GM18517 (cell line): ENCODE measurements around the gene SNCG.

Experiments
- ATAC-seq: cut with Tn5 transposase; IDR thresholded peaks from one replicate; pipeline ENCODE4 v1.9.1; 2021; ENCODE audit warnings: mild to moderate bottlenecking, moderate library complexity; ENCODE audit not compliant: unreplicated experiment

The SNCG gene

DNA sequence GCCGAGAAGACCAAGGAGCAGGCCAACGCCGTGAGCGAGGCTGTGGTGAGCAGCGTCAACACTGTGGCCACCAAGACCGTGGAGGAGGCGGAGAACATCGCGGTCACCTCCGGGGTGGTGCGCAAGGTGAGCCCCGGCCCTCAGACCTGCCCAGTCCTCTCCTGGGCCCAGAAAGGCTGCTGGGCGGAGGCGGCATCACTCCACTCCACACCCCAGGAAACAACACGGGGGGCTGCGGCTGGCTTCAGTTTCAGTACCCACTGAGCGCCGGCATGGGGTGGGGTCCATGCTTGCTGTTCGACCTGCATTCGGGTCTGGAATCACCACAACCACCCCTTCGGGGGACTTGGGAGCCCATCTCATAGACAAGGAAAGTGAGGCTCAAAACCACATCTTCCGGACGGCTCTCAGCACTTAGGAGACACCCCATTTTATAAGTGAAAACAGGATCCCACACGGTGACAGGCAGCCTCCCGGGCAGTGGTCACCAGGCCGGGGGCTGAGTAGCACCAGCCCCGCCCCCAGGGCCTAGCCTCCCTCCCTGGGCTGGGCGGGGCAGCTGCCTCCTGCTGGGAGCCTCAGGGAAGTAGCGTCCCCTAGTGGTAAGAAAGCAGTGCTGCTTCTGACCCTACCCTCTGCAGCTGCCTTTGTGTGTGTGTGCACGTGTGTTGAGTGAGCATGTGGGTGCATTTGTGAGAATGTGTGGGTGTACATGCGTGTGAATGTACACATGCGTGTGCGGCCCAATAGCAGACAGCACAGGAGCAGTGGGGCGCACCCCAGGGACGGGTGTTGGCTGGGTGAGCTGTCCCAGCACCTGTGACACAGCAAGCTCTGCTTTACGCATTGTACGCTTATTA, 1.8 kb downstream of the SNCG start:
- ATAC-seq, result peak; percentile 70

DNA sequence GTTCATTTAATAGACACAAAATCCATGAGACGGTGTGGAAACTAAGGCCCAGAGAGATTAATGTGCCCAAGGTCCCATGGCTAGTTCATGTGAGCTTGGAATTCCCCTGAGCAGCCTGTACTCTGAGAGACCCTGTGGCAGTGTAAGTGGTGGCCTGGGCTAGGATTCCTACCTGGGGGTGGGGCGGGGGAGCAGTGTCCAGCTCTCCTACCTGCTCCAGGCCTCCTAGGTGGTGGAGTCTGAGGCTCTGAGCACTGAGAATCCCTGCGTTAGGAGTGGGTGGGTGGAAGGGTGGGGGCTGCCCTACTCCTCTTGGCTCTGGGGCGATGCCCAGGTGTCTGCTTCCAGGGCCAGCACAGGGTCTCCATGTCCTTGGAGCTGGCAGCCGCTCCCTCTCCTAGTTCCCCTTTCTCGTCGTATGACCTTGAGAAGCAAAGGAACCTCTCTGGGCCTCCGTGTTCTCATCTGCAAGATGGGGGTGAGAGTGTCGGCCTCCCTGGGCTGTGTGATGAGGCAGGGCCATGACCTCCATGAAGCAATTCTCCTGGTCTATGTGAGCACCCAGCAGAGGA, 2.5 kb downstream of the SNCG start:
- ATAC-seq, result no peak

DNA sequence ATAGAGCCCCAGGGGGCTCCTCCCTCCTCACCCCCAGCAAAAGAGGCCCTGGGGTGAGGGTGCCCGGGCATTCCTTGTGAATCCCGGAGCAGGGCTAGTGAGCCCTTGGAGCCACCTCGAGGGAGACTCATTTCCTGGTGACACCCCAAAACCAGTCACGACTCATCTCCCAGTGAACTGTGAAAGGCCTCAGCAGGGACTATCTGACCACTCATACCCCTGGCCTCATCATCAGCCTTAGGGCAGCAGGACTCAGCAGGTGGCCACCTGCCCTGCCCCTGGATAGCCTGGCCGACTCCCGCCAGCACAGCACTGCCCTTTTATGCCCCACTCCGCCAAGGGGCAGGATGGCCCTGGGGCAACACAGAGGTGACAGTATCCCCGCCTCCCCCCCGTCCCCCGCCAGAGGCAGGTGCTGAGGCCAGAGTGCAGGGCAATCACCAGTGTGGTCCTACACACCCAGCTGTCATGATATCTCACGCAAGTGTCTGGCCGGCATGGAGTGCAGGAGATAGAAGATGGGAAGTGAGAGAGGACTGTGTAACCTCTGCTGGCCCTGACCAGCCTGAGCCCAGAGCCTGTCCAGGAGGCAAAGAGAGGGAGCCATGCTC, 3.2 kb downstream of the SNCG start:
- no peak for ATAC-seq

DNA sequence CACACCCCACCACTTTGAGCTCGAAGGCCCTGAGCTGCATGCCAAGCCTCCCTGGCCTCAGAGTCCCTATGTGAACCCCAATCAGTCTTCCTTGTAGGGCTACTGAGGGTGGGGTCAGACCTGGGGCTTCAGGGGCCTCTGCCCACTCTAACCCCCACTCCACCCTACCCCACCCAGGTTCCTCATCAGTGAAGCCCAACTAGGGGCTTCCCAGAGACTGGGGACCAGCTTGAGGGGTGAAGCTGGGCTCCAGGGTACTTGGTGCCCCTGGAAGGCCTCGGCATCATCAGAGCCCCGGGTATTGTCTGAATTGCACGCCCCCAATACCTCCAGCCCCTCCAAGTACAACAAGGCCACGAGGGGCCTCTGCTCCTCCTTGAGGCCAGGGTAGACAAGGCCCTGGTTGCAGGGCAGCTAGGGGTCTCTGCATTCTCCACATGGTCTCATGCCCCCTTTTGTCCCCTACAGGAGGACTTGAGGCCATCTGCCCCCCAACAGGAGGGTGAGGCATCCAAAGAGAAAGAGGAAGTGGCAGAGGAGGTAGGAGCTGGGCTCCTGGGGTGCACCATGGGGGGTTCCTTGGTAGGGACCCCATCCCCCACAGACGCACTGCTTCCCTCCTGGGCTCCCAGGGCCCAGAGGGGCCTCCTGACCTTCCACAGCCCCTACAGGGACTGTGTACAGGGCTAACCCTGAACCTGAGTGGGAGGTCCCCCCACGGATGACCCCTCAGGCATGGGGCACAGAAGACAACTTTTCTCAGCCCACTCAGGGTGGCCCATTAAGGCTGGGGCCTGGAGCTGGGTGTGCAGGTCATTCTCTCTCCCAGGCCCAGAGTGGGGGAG, 4.0 kb downstream of the SNCG start:
- ATAC-seq, result no peak

DNA sequence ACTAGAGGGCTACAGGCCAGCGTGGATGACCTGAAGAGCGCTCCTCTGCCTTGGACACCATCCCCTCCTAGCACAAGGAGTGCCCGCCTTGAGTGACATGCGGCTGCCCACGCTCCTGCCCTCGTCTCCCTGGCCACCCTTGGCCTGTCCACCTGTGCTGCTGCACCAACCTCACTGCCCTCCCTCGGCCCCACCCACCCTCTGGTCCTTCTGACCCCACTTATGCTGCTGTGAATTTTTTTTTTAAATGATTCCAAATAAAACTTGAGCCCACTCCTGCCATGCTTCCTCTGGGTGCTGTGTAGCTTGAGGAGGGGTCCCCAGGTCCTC, 4.5 kb downstream of the SNCG start:
- ATAC-seq, result no peak

DNA sequence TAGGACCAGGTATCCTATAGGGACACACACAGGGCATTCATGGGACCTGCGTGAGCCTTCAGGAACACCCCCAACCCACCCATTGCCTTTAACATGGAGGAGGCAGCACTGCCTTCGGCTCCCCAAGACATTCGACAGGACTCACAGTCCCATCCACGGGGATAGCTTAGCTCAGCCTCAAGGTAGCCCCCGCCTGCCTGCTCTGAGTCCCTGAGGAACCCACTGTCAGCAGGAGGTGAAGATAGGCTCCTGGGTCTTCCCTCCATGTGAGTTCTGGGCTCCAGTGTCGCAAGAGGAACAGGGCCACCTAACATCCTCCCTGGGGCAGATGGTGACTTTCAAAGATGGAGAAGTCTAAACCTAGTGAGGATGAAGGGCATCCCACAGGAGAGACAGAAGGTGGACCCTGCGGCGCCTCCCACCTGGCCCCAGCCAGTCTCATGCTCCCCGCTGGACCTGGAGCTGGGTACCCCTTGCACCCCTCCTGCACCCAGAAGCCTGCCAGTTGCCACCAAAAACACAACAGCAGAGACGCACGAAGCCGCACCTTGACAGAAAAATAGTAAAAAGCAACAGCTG, 5.0 kb downstream of the SNCG start:
- no peak for ATAC-seq

DNA sequence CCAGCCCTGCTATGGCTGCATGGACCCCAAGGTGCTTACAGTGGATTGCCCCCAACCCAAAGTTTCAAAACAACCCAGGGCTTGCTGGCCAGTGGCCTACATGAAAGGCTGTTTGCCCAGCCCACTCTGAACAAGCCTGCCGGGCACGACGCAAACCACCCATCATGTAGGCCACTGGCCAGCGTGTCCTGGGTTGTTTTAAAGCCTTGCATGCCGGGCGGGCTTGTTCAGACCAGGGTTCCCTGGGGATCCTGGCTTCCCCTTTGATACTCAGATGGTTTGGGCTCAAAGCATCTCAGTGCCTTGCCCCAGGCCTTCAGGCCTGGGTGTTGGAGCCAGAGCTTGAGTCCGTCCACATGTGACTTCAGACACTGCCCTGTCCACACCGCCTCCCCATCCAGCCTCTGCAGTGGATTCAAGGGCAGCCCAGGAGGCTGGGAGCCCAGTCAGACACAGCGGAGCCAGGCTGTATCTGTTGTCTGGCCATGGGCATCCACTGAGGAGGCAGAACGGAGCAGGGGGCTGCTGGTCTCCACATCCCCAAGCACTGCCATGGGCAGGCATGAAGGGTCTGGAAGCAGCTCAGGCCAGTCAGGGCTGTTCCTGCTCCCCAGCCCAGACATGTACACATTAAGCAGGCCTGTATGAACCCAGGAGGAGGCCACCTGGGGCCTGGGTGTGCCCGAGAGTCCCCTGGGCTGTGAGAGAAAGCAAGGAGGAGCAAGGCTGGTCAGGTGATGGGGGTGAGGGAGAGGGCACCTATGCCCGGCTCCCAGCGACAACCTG, 5.9 kb downstream of the SNCG start:
- no peak for ATAC-seq

DNA sequence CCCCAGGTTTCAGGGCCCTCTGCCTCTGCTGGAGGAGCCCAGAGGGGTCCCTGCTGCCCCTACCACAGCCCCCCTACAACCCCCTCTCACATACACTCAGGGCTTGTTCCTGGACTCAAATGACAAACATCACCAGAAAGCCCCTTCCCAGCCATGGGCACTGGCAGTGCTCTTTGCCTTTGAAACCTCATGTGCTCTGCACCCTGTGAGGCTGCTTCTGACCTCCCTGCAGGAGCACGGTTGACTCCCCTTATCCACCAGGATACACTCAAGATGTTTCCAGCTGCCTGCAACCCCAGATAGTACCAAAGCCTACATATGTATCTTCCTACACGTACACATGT, 6.4 kb downstream of the SNCG start:
- no peak for ATAC-seq

DNA sequence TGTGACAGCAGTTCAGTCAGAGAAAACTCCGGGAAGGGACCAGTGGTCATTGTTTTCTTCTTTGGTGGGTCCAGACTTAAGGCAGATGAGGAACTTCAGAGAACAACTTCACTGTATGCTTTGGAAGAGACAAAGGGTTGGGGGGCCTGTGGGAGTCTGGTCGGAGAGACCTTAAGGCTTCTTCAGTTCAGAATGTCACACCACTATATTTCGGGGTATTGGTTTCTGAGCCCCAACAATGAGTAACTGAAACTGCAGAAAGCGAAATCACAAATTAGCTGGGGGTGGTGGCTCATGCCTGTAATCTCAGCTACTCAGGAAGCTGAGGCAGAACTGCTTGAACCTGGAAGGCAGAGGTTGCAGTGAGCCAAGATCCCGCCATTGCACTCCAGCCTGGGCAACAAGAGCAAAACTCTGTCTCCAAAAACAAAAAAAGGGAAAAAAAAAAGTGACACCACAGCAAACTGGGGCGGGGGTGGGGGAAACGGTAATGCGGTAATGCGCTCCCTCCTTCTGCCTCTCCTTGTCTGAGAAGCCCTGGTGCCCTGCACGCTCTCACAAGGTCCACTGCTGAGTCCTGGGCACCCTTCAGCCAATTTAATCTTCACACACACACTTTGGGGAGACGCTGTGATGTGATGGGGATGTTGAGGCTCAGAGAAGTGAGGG, 7.7 kb downstream of the SNCG start:
- ATAC-seq, result peak; percentile 32

DNA sequence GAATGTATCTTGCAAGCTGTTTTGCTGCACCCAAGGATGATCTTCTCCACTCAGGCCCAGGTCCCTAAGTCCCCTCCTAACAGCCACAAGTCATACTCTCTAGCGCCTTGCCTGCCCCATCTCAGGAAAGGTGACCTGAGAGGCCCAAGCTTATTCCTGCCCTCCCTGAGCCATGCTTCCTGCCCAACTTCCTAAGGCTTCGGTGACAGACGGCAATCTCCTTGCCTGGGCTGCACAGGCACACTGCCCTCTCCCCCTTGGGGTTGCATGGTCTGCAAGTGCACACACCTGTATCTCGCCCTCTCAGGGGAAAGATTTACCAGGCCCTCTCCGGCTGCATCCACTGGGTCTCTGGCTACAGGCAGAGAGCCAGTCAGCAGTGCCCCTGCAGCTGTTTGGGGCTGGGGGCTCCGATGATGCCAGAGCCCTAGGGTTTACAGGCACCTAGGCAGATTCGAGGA, 9.1 kb downstream of the SNCG start:
- ATAC-seq, result no peak

DNA sequence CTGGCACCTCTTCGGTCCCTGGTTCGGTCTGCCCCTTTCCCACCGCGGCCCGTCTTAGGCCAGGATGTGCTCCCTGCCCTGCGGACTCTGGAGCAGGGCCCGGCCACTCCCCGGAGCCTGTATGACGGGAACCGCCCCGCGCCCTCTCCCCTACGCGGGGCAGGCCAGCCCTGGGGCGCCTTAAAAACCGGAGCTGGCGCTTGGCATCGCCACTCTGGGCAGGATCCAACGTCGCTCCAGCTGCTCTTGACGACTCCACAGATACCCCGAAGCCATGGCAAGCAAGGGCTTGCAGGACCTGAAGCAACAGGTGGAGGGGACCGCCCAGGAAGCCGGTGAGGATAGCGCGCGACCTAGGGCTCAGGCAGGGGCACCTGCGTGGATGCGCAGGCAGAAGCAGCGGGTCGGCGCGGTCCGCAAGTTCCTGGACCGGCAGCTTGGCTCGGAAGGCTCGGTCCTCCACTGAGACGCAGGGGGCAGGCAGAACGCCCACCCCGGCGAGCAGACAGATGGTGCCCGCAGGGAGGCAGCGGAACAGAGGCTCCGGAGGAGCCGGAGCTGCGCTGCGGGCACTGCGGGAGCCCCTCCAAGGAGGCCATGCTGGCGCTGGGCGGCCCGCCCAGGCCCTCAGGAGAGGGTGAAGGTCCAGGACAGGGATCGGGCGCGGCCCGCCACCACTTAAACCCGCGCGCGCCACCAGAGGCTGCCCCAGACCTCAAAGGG, 10.0 kb downstream of the SNCG start, which contains the start of gene ADIRF:
ADIRF (plus strand) TSS at position 212 of the 723 bp plus-strand sequence; CDS start at position 275, 63 bp downstream.
- no peak for ATAC-seq

DNA sequence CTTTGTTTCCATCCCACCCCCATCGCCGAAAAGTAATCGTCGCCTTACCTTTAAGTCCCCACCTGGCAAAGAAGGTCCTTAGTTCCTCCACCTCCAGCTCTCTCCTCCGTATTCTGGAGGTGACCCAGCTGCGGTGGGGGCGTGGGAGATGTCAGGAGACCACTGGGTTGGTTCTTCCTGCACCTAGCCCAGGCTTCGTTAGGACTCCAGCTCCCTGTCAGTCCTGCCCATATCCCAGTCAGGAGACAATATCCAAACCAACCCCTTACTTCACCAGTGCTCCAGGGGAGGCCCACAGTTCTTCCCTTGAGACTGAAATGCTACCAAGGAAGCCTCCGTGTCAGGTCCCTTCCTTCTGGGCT, 10.6 kb downstream of the SNCG start:
- ATAC-seq, result no peak

DNA sequence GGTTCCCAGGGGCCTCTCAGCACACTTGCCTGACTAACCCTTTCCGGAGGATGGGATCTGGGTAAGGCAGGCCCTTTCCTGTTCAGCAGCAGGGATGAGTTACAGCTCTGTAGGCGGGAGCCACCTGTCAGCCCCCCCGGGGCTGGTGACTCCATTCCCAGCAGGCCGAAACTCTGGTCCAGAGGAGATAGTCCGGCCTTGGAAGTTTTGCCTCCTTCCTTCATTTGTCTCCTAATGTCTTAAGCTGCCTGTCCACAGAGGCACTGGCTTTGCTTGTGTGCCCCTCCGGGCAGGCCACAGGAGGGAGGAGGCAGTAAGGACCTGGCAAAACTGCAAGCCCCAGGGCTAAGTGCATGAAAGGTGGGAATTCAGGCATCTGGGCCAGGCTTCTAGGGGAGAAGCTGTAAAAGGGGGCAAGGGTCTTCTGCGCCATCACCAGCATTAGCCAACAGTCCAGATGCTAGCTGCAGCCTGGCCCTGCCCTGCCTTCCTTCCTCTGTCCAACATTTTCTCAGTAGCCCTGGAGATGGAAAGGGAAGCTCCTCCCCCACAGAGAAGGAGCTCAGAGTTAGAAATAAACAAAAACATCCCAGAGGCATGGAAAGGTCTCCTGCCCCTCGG, 11.1 kb downstream of the SNCG start:
- no peak for ATAC-seq

DNA sequence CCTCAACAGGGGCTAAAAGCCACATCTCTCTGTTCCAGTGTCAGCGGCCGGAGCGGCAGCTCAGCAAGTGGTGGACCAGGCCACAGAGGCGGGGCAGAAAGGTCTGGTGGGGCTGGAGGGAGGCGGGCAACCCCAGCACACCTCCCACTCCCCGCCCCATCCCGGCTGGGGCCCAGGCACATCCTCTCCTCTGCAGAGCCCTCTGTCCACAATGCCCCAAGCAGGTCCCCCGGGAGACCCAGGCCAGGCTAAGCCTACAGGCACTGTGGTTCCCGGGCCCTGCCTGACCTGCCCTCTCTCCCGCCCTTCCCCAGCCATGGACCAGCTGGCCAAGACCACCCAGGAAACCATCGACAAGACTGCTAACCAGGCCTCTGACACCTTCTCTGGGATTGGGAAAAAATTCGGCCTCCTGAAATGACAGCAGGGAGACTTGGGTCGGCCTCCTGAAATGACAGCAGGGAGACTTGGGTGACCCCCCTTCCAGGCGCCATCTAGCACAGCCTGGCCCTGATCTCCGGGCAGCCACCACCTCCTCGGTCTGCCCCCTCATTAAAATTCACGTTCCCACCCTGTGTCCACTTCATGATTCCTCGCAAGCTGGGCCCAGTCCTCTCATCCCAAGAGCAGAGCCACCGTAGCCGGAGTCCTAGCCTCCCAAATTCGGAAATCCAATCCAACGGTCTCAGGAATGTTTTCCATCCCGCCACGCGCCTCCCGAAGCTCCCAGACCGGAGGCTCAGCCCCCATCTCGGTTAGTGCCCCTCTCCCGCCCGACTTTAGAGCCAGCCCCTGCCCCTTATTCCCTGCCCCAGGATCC, 12.0 kb downstream of the SNCG start:
- no peak for ATAC-seq

DNA sequence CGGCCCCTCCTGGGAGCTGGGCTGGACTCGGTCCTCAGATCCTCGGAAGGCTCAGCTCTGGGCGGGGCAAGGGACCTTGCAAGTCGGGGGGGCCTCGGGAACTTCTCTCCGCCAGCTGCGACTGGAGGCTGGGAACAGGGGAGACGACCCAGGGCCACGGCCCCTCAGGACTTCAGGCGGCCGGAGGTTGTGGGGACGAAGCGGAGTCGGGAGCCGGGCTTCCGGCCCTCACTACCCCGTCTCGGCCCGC, 12.5 kb downstream of the SNCG start:
- peak; percentile 9 for ATAC-seq

DNA sequence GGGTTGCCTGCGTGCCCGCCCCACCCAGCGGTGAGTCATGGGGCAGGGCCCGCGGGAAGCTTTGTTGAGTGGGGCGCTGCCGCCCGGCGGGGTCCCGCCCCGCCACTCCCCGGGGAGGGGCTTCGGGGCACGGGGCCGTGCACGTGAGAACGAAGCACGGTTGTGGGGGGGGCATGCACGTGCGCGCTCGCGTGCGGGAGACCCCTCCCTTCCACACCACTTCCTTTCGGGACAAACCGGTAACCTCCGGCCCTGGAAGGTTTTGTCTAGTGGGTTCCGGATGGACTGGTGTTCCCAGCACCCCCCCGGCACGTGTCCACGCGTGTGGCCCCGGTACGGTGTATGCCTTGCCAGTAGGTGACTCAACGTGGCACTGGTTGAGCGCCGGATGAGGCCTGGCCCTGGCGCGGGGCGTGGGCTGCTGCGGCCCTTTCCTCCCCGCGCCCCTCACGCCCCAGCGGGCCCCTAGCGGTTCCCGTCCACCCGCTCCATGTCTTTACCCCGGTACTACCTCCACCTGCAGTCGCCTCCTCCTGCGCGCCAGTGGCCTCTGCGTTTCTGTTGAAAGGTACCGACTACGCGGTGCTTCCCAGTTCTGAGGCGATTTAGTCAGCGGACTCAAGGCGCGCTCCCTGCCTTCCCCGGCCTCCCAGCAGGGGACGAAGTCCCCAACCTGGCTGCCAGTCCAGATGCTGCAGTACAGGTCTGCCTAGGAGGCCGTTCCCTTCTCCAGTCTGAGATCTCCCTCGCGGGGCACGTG, 13.0 kb downstream of the SNCG start:
- peak; percentile 73 for ATAC-seq

DNA sequence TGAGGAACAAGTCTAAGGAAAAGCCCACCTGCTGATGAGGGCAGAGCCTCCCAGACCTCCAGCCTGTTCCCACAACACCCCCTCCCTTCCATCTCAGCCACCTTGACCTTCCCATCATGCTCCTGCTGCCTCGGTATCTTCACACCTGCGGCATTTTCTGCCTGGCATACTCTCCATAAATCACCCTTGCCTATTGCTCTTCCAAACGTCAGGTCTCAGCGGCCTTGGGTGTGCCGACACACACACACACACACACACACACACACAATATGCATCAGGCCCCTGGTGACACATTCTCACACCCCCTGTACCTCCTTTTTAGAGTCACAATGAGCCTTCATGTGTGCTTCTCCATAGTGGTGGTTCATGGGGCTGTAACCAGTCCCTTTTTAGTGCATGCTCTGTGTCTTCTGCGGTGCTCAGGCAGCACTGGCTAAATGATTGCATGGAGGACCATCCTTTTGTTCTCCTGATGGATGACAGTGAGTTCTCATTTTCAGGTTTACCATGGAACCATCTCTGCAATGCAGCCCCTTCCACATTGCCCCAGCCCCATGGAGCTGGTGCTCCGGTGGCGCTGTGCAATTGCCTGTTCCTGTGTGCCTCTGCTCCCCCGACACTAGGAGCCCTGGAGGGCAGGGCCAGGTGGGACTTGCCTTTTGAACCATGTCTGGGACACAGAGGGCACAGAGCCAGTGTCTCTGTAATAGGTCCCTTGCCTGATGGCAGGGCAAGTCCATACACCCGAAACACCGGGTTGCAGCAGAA, 14.4 kb downstream of the SNCG start:
- no peak for ATAC-seq
